HCT116 (cell line): Measurements from ENCODE around the gene S100A11. TPM values are rescaled to one million over a fixed set of nuclear protein-coding genes. Genes with fewer than 3 reads are reported as not detected.

Experiments
- ATAC-seq: fragments of 200-7000 bp; cut with Tn5 transposase; 2 replicates; pipeline ENCODE4 v1.9.1; 2020; ENCODE audit warnings: mild to moderate bottlenecking, moderate library complexity
- BruUV-seq: library from RNA; stranded (reverse); fragments of 400-500 nt; replicated peaks from 2 replicates; lab custom pipeline; 2021; lab: Mats Ljungman, UMichigan
- CTCF ChIA-PET: fragments of 300-600 bp; sonication (Branson Sonifier 250); formaldehyde crosslinking; loops from one replicate; lab custom pipeline; 2021; ENCODE audit warnings: antibody characterized with exemption; lab: Charles Lee
- POLR2A ChIA-PET: fragments of 300-600, 350-600 bp; sonication (Branson Sonifier 250); formaldehyde crosslinking; loops from one replicate; lab custom pipeline; 2021; ENCODE audit warnings: antibody characterized with exemption; lab: Charles Lee
- RAD21 ChIA-PET, 2 experiments: fragments of 300-600 bp; sonication (Branson Sonifier 250); formaldehyde crosslinking; loops; one replicate each; lab custom pipeline; 2023; ENCODE audit warnings: low total read pairs in 2 of 2; ENCODE audit not compliant: uncharacterized antibody in 2 of 2, unreplicated experiment in 2 of 2, low non-redundant PET in 1 of 2; lab: Charles Lee
- DNase-seq: peaks from one replicate; pipeline ENCODE4 v3.0.0-alpha.2; 2010; ENCODE audit warnings: low read depth, low spot score
- H2AFZ ChIP-seq: fragments of 200-600 bp; shearing (Covaris generic), sonication (generic); 2 replicates; pipeline ENCODE4 v1.6.1; 2017; ENCODE audit warnings: low read depth, mixed run types, mixed read lengths, antibody characterized with exemption, low read length; ENCODE audit not compliant: poor library complexity, severe bottlenecking
- H3K27ac ChIP-seq: 2 replicates; pipeline ENCODE4 v1.5.1; 2012; ENCODE audit warnings: low read depth, low read length
- H3K27me3 ChIP-seq: fragments of 200-600 bp; sonication (generic); 2 replicates; pipeline ENCODE4 v1.6.1; 2016; ENCODE audit warnings: mixed run types, low read length, mixed read lengths; ENCODE audit not compliant: insufficient read depth
- H3K36me3 ChIP-seq, 2 experiments: fragments of 200-500 bp in 1 of 2; fragments of 200-600 bp in 1 of 2; sonication (Bioruptor generic) in 1 of 2; sonication (generic) in 1 of 2; 2 replicates each; pipeline versions ENCODE4 v1.5.1 to v1.6.1; 2014 to 2016; ENCODE audit warnings: low read length in 2 of 2, inconsistent platforms in 1 of 2, mixed read lengths in 1 of 2, mixed run types in 1 of 2; ENCODE audit not compliant: insufficient read depth in 2 of 2, control insufficient read depth in 1 of 2
- H3K4me1 ChIP-seq, 2 experiments: fragments of 200-600 bp in 1 of 2; sonication (generic) in 1 of 2; 2 replicates each; pipeline versions ENCODE4 v1.5.1 to v1.6.1; 2012 to 2017; ENCODE audit warnings: low read length in 2 of 2, inconsistent platforms in 1 of 2, mild to moderate bottlenecking in 1 of 2, mixed read lengths in 1 of 2, mixed run types in 1 of 2, moderate library complexity in 1 of 2; ENCODE audit not compliant: insufficient read depth in 2 of 2, control insufficient read depth in 1 of 2
- H3K4me2 ChIP-seq: fragments of 200-600 bp; sonication (generic); 2 replicates; pipeline ENCODE4 v1.6.1; 2017; ENCODE audit warnings: mixed run types, low read length, mixed read lengths
- H3K4me3 ChIP-seq, 2 experiments: fragments of 200-600 bp in 1 of 2; sonication (generic) in 1 of 2; replicated peaks in 1 of 2; 2 replicates each; pipeline ENCODE4 v1.5.1; 2011 to 2016; ENCODE audit warnings: low read length in 2 of 2, control low read depth in 1 of 2, low read depth in 1 of 2, mild to moderate bottlenecking in 1 of 2, mixed read lengths in 1 of 2, mixed run types in 1 of 2
- H3K79me2 ChIP-seq: fragments of 200-600 bp; sonication (generic); 2 replicates; pipeline ENCODE4 v1.6.1; 2017; ENCODE audit warnings: mild to moderate bottlenecking, mixed run types, low read length, moderate library complexity, mixed read lengths; ENCODE audit not compliant: insufficient read depth
- H3K9ac ChIP-seq: fragments of 200-600 bp; sonication (generic); 2 replicates; pipeline ENCODE4 v1.6.1; 2016; ENCODE audit warnings: low read length, mixed read lengths
- H3K9me2 ChIP-seq: fragments of 200-600 bp; sonication (generic), shearing (Covaris generic); 2 replicates; pipeline ENCODE4 v1.6.1; 2017; ENCODE audit warnings: mixed run types, mild to moderate bottlenecking, moderate library complexity; ENCODE audit not compliant: insufficient read depth
- H3K9me3 ChIP-seq, 2 experiments: fragments of 200-500 bp in 1 of 2; fragments of 200-600 bp in 1 of 2; sonication (Bioruptor generic) in 1 of 2; sonication (generic) in 1 of 2; 2 replicates each; pipeline ENCODE4 v1.6.1; 2014 to 2017; ENCODE audit warnings: low read length in 2 of 2, mixed read lengths in 2 of 2, inconsistent platforms in 1 of 2, low read depth in 1 of 2, mild to moderate bottlenecking in 1 of 2, mixed run types in 1 of 2, moderate library complexity in 1 of 2; ENCODE audit not compliant: control insufficient read depth in 1 of 2, insufficient read depth in 1 of 2
- H4K20me1 ChIP-seq: fragments of 200-600 bp; sonication (generic), shearing (Covaris generic); 2 replicates; pipeline ENCODE4 v1.6.1; 2017; ENCODE audit warnings: mixed run types, mild to moderate bottlenecking, moderate library complexity; ENCODE audit not compliant: insufficient read depth
- EZH2 ChIP-seq: fragments of 200-600 bp; sonication (generic); IDR thresholded peaks from 2 replicates; pipeline ENCODE4 v1.6.1; 2017; ENCODE audit warnings: antibody characterized with exemption, mixed run types
- JUND ChIP-seq: IDR thresholded peaks from 2 replicates; pipeline ENCODE4 v1.6.1; 2012
- POLR2A ChIP-seq: IDR thresholded peaks from 2 replicates; pipeline ENCODE4 v1.7.0; 2011; ENCODE audit warnings: borderline replicate concordance; ENCODE audit not compliant: insufficient read depth, insufficient read length; ENCODE audit errors: extremely low read depth
- POLR2AphosphoS5 ChIP-seq: IDR thresholded peaks from 2 replicates; pipeline ENCODE4 v1.6.1; 2011; ENCODE audit warnings: mild to moderate bottlenecking, low read depth, low read length, moderate library complexity
- RAD21 ChIP-seq: IDR thresholded peaks from 2 replicates; pipeline ENCODE4 v1.6.1; 2012; ENCODE audit warnings: low read depth, mild to moderate bottlenecking
- SP1 ChIP-seq: IDR thresholded peaks from 2 replicates; pipeline ENCODE4 v1.6.1; 2012; ENCODE audit warnings: low read depth
- SRF ChIP-seq: IDR thresholded peaks from 2 replicates; pipeline ENCODE4 v1.6.1; 2012; ENCODE audit warnings: low read depth
- TCF7L2 ChIP-seq: IDR thresholded peaks from 2 replicates; pipeline ENCODE4 v1.7.0; 2011; ENCODE audit warnings: borderline replicate concordance, inconsistent platforms; ENCODE audit not compliant: insufficient read depth, insufficient read length; ENCODE audit errors: extremely low read depth
- YY1 ChIP-seq: IDR thresholded peaks from 2 replicates; pipeline ENCODE4 v1.6.1; 2011; ENCODE audit warnings: low read length, low read depth, moderate library complexity, mild to moderate bottlenecking; ENCODE audit not compliant: insufficient replicate concordance; ENCODE audit errors: extremely low read depth
- ZFX ChIP-seq: fragments of 450-650 bp; IDR thresholded peaks from 2 replicates; pipeline ENCODE4 v1.6.1; 2017
- ZNF274 ChIP-seq: fragments of 200-500 bp; sonication (Bioruptor generic); IDR thresholded peaks from 2 replicates; pipeline ENCODE4 v1.6.1; 2014; ENCODE audit warnings: mild to moderate bottlenecking, low read depth, low read length, inconsistent platforms
- intact Hi-C: fragments of 100-400 bp; cut with micrococcal nuclease; formaldehyde crosslinking; loops from 2 replicates; pipeline ENCODE4 v1.10.0; 2022
- total RNA-seq: library from RNA; stranded (reverse); gene quantifications from one replicate; pipeline ENCODE4 v1.2.1, GENCODE V29; 2021; ENCODE audit not compliant: unreplicated experiment
- TF ChIP-seq, protein P1 (sequence below): IDR thresholded peaks from 2 replicates; pipeline ENCODE4 v1.6.1; 2011; ENCODE audit warnings: mild to moderate bottlenecking, low read length, moderate library complexity; ENCODE audit not compliant: insufficient replicate concordance; ENCODE audit errors: extremely low read depth
- TF ChIP-seq, protein P2 (sequence below): IDR thresholded peaks from 2 replicates; pipeline ENCODE4 v1.6.1; 2012
- TF ChIP-seq, protein P3 (sequence below): IDR thresholded peaks from 2 replicates; pipeline ENCODE4 v1.6.1; 2012; ENCODE audit warnings: low read depth

The S100A11 gene
- total RNA-seq, 1 experiment from 2014 or later = 229 TPM

GRCh38 chr1:151992303-151993083 lies 44.3 kb downstream of the S100A11 start (continued):
- TF ChIP-seq, protein P1, sequence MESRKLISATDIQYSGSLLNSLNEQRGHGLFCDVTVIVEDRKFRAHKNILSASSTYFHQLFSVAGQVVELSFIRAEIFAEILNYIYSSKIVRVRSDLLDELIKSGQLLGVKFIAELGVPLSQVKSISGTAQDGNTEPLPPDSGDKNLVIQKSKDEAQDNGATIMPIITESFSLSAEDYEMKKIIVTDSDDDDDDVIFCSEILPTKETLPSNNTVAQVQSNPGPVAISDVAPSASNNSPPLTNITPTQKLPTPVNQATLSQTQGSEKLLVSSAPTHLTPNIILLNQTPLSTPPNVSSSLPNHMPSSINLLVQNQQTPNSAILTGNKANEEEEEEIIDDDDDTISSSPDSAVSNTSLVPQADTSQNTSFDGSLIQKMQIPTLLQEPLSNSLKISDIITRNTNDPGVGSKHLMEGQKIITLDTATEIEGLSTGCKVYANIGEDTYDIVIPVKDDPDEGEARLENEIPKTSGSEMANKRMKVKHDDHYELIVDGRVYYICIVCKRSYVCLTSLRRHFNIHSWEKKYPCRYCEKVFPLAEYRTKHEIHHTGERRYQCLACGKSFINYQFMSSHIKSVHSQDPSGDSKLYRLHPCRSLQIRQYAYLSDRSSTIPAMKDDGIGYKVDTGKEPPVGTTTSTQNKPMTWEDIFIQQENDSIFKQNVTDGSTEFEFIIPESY = peak; percentile 74
- peak; percentile 46 for TF ChIP-seq RAD21
- TF ChIP-seq, protein P2, sequence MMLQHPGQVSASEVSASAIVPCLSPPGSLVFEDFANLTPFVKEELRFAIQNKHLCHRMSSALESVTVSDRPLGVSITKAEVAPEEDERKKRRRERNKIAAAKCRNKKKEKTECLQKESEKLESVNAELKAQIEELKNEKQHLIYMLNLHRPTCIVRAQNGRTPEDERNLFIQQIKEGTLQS = no peak
- TF ChIP-seq ZFX = no peak
- peak; percentile 80; the same call in 1 of the 2 replicates for TF ChIP-seq SRF

DNA sequence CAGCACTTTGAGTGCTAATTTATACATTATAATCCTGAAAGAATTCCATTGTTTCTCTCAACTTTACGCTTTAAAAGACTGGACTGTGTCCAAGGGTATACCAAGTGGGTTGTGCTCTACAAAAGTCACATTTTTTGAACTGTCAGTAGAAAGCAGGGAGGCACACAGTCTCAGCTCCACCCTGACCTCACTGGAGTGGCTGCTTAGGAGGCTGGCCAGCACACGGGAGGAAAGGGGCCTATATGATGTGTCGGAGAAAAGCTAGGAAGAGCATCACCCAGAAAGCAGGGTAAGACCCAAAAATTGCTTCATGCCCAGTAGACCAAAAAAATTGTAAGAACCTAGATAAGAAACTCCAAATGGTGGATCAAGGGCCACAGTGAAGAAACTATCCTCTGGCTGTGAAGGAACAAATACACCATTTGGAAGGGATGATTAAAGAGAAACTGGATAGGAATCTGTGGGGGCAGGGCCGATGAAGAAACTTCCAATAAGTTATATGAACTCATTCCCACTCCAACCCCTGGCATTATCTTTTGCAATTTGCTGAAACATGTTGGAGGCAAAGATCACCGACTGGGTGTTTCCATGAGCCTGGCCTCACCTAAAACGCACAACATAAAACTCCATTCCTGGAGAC lies 45.0 kb downstream of the S100A11 start:
- no peaks in the 10 kb centered on the region for H3K9me3 ChIP-seq
- ChIA-PET CTCF (interaction anchor here (0.8 to 5.3 kb wide), 4 partner anchors 8 to 24 kb away, joined by 4 to 84 read pairs (median 7); no protein-coding TSS in a partner anchor), POLR2A (interaction anchor here (0.9 to 1.8 kb wide), 7 partner anchors 10 to 83 kb away, joined by 3 to 8 read pairs (median 6); partner anchors contain the start of gene THEM4)
- H3K27me3 ChIP-seq = no peaks in the 10 kb centered on the region
- DNase-seq = no peak
- H3K4me3 ChIP-seq = peak overlapping the region; percentile 91 to 92
- ATAC-seq = no peak
- peak overlapping the region; percentile 95 for H3K9ac ChIP-seq
- H4K20me1 ChIP-seq = peaks cover 24% of the 10 kb centered on the region; the same call in 1 of the 2 replicates
- peak overlapping the region; percentile 87 for H3K27ac ChIP-seq
- no peak overlapping the region for H2AFZ ChIP-seq
- TF ChIP-seq RAD21 (no peak), EZH2 (no peak), JUND (no peak), TCF7L2 (no peak), YY1 (no peak), POLR2AphosphoS5 (no peak), POLR2A (no peak), SP1 (no peak), ZNF274 (no peak), SRF (no peak)
- TF ChIP-seq, protein P2 = no peak
- TF ChIP-seq, protein P3, sequence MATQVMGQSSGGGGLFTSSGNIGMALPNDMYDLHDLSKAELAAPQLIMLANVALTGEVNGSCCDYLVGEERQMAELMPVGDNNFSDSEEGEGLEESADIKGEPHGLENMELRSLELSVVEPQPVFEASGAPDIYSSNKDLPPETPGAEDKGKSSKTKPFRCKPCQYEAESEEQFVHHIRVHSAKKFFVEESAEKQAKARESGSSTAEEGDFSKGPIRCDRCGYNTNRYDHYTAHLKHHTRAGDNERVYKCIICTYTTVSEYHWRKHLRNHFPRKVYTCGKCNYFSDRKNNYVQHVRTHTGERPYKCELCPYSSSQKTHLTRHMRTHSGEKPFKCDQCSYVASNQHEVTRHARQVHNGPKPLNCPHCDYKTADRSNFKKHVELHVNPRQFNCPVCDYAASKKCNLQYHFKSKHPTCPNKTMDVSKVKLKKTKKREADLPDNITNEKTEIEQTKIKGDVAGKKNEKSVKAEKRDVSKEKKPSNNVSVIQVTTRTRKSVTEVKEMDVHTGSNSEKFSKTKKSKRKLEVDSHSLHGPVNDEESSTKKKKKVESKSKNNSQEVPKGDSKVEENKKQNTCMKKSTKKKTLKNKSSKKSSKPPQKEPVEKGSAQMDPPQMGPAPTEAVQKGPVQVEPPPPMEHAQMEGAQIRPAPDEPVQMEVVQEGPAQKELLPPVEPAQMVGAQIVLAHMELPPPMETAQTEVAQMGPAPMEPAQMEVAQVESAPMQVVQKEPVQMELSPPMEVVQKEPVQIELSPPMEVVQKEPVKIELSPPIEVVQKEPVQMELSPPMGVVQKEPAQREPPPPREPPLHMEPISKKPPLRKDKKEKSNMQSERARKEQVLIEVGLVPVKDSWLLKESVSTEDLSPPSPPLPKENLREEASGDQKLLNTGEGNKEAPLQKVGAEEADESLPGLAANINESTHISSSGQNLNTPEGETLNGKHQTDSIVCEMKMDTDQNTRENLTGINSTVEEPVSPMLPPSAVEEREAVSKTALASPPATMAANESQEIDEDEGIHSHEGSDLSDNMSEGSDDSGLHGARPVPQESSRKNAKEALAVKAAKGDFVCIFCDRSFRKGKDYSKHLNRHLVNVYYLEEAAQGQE = no peak
- TF ChIP-seq, all 23 proteins: peak for 0
- intact Hi-C loops = loop anchor here (2.0 kb wide), 1 partner anchor 47 kb away; no protein-coding TSS in a partner anchor
- H3K4me2 ChIP-seq = peak overlapping the region; percentile 81
- RAD21 ChIA-PET = interaction anchor here (0.9 to 1.2 kb wide), 3 partner anchors 24 kb away, joined by 3 to 4 read pairs (median 4); no protein-coding TSS in a partner anchor
- peaks cover 70 to 91% of the 10 kb centered on the region in 2 experiments for H3K4me1 ChIP-seq
- no peaks in the 10 kb centered on the region for H3K9me2 ChIP-seq
- H3K36me3 ChIP-seq = peaks cover 0 to under 1% of the 10 kb centered on the region in 2 experiments; a peak in 1 of 4 replicates
- peaks cover 65% of the 10 kb centered on the region for H3K79me2 ChIP-seq
- BruUV-seq = no TSS peak
